Measurements from ENCODE around the gene RNF212.

- TF ChIP-seq, protein P1, sequence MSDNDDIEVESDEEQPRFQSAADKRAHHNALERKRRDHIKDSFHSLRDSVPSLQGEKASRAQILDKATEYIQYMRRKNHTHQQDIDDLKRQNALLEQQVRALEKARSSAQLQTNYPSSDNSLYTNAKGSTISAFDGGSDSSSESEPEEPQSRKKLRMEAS (IDR thresholded peaks at IDR 0.05), result no peak
- no peak for TF ChIP-seq YY1 (IDR thresholded peaks at IDR 0.05; ENCODE audit: low read depth)
Measured at GRCh38 chr4:1090036-1090435, 23.3 kb downstream of the RNF212 start.

Measured in Ishikawa (cell line).